ENCODE measurements around the gene TNRC18. TPM values are rescaled to one million over a fixed set of nuclear protein-coding genes. Genes with fewer than 3 reads are reported as not detected.

The TNRC18 gene
- total and polyA plus RNA-seq, 9 of the 15 experiments (the other 6 are each of a cell fraction or from before 2014, with no cell fraction given), result 0.03 to 43.2 (median 18.0) TPM

DNA sequence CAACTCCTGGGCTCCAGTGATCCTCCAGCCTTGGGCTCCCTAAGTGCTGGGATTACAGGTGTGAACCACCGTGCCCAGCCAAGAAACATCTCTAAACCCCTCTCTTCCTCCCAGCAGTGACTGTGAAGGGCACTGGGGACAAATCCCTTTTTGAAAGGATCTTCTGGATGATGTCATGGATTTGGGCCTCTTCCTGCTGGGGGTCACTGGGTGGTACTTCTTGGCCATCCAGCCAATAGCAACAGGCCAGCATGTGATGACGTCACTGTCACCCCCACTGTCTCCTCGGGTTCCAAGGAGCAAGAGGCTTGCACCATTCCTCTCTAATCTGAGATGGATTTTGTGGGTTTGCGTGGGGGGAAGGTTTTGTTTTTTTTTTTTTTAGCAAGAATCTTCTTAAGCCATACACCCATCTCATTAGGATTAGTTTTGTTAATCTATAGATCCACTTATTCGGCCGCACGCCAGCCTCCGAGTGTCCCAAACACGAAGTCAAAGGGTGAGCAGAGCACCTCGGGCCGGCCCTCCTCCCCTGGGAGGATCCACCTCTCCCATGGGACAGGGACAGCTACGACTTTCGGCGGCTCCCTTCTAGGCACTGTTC lies 29.4 kb upstream of the TNRC18 start (continued):
- TF ChIP-seq, protein P1, sequence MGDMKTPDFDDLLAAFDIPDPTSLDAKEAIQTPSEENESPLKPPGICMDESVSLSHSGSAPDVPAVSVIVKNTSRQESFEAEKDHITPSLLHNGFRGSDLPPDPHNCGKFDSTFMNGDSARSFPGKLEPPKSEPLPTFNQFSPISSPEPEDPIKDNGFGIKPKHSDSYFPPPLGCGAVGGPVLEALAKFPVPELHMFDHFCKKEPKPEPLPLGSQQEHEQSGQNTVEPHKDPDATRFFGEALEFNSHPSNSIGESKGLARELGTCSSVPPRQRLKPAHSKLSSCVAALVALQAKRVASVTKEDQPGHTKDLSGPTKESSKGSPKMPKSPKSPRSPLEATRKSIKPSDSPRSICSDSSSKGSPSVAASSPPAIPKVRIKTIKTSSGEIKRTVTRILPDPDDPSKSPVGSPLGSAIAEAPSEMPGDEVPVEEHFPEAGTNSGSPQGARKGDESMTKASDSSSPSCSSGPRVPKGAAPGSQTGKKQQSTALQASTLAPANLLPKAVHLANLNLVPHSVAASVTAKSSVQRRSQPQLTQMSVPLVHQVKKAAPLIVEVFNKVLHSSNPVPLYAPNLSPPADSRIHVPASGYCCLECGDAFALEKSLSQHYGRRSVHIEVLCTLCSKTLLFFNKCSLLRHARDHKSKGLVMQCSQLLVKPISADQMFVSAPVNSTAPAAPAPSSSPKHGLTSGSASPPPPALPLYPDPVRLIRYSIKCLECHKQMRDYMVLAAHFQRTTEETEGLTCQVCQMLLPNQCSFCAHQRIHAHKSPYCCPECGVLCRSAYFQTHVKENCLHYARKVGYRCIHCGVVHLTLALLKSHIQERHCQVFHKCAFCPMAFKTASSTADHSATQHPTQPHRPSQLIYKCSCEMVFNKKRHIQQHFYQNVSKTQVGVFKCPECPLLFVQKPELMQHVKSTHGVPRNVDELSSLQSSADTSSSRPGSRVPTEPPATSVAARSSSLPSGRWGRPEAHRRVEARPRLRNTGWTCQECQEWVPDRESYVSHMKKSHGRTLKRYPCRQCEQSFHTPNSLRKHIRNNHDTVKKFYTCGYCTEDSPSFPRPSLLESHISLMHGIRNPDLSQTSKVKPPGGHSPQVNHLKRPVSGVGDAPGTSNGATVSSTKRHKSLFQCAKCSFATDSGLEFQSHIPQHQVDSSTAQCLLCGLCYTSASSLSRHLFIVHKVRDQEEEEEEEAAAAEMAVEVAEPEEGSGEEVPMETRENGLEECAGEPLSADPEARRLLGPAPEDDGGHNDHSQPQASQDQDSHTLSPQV (IDR thresholded peaks at IDR 0.05), result no peak
- TF ChIP-seq NKRF (IDR thresholded peaks at IDR 0.05; ENCODE audit: borderline replicate concordance) (no peak), ZFP36 (IDR thresholded peaks at IDR 0.05; ENCODE audit: low read depth, low read length, partially characterized antibody) (peak; percentile 1), AFF1 (IDR thresholded peaks at IDR 0.05; ENCODE audit: low read depth in 1 of 2, partially characterized antibody in 2 of 2) (no peak), ZFP1 (CRISPR knock-in tag; IDR thresholded peaks at IDR 0.05) (no peak), TEAD4 (IDR thresholded peaks at IDR 0.05; ENCODE audit: low read length) (peak; percentile 48; the same call in 1 of the 2 replicates), TEAD4 (CRISPR knock-in tag; IDR thresholded peaks at IDR 0.05; ENCODE audit: borderline replicate concordance) (no peak)
- TF ChIP-seq, protein P2, sequence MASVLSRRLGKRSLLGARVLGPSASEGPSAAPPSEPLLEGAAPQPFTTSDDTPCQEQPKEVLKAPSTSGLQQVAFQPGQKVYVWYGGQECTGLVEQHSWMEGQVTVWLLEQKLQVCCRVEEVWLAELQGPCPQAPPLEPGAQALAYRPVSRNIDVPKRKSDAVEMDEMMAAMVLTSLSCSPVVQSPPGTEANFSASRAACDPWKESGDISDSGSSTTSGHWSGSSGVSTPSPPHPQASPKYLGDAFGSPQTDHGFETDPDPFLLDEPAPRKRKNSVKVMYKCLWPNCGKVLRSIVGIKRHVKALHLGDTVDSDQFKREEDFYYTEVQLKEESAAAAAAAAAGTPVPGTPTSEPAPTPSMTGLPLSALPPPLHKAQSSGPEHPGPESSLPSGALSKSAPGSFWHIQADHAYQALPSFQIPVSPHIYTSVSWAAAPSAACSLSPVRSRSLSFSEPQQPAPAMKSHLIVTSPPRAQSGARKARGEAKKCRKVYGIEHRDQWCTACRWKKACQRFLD (CRISPR knock-in tag; IDR thresholded peaks at IDR 0.05), result no peak; the same call in 1 of the 2 replicates
- TF ChIP-seq, protein P3, sequence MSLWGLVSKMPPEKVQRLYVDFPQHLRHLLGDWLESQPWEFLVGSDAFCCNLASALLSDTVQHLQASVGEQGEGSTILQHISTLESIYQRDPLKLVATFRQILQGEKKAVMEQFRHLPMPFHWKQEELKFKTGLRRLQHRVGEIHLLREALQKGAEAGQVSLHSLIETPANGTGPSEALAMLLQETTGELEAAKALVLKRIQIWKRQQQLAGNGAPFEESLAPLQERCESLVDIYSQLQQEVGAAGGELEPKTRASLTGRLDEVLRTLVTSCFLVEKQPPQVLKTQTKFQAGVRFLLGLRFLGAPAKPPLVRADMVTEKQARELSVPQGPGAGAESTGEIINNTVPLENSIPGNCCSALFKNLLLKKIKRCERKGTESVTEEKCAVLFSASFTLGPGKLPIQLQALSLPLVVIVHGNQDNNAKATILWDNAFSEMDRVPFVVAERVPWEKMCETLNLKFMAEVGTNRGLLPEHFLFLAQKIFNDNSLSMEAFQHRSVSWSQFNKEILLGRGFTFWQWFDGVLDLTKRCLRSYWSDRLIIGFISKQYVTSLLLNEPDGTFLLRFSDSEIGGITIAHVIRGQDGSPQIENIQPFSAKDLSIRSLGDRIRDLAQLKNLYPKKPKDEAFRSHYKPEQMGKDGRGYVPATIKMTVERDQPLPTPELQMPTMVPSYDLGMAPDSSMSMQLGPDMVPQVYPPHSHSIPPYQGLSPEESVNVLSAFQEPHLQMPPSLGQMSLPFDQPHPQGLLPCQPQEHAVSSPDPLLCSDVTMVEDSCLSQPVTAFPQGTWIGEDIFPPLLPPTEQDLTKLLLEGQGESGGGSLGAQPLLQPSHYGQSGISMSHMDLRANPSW (CRISPR knock-in tag; IDR thresholded peaks at IDR 0.05), result no peak
